Thyroid gland (tissue), 4 donors: ENCODE measurements around the gene TBC1D23. TPM values are rescaled to one million over a fixed set of nuclear protein-coding genes. Genes with fewer than 3 reads are reported as not detected.

Experiments used
- DNase-seq, 2 donors: peaks; one replicate each; pipeline ENCODE4 v3.0.0-alpha.2; 2019
- H3K27ac ChIP-seq, 3 donors: fragments of 200-600 bp; sonication (generic); 1 replicate in 2 of 3; 2 replicates in 1 of 3; pipeline ENCODE4 v1.5.1; 2016 to 2019; ENCODE audit warnings: mild to moderate bottlenecking in 1 of 3, moderate library complexity in 1 of 3
- H3K27me3 ChIP-seq: fragments of 200-600 bp; sonication (generic); one replicate; pipeline ENCODE4 v1.5.1; 2019
- H3K36me3 ChIP-seq, 2 donors: fragments of 200-600 bp; sonication (generic); one replicate each; pipeline ENCODE4 v1.5.1; 2016 to 2019
- H3K4me1 ChIP-seq, 2 donors: fragments of 200-600 bp; sonication (generic); one replicate each; pipeline ENCODE4 v1.5.1; 2017 to 2019
- H3K4me3 ChIP-seq, 3 donors: fragments of 200-600 bp; sonication (generic); replicated peaks in 1 of 3; 1 replicate in 2 of 3; 2 replicates in 1 of 3; pipeline ENCODE4 v1.5.1; 2016; ENCODE audit warnings: mild to moderate bottlenecking in 1 of 3
- H3K9me3 ChIP-seq: fragments of 200-600 bp; sonication (generic); one replicate; pipeline ENCODE4 v1.5.1; 2017
- POLR2A ChIP-seq, 2 donors: fragments of 450-650 bp; IDR thresholded peaks; one replicate each; pipeline ENCODE4 v1.6.1; 2017; ENCODE audit warnings: antibody characterized with exemption in 2 of 2, mild to moderate bottlenecking in 2 of 2, moderate library complexity in 1 of 2
- WGBS, 2 donors: methylation state at CpG; one replicate each; pipeline ENCODE4 v1.1.5; 2017; 5-methylcytosine and 5-hydroxymethylcytosine counted together
- intact Hi-C: fragments of 100-400 bp; cut with DNase I; formaldehyde crosslinking; loops from one replicate; pipeline ENCODE4 v1.15.1; 2023
- total RNA-seq, 4 donors: library from RNA; depleted of rRNA; stranded (reverse); fragments of >200 nt; gene quantifications; one replicate each; pipeline ENCODE4 v1.2.3, GENCODE V29; 2016
- TF ChIP-seq, protein P1 (sequence below), 6 experiments: fragments of 200-600 bp in 3 of 6; fragments of 450-650 bp in 3 of 6; sonication (generic) in 3 of 6; IDR thresholded peaks; one replicate each; pipeline ENCODE4 v1.5.1; 2016 to 2019; ENCODE audit warnings: antibody characterized with exemption in 6 of 6, mild to moderate bottlenecking in 2 of 6, inconsistent platforms in 1 of 6, moderate library complexity in 1 of 6

Gene TBC1D23
- total RNA-seq, 4 donors from 2014 or later: 35.9 to 104 (median 63.7) TPM

DNA sequence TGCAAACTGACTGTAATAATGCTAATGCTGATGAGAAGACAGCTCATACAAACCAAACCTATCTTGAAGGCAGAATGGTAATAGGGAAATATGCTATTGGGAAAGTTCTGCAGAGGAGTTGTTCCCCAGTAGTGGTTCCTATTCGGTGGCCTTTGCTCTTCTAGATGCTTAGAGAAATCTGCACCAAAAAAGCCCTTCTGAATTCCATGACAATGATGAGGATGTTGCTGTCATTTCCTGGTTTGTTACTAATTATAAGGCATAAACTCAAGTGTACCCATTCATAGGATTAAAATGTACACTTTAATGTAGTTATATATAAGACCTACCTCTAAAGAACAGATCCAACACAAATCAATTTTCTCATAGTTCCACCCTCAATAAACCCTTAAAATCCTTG is 110.0 kb downstream of the TBC1D23 start:
- Histone ChIP-seq H3K36me3 (peaks cover 8 to 17% of the 10 kb centered on the region in 2 donors), H3K27ac (no peak overlapping the region), H3K27me3 (no peaks in the 10 kb centered on the region), H3K4me3 (no peak overlapping the region), H3K9me3 (no peaks in the 10 kb centered on the region), H3K4me1 (peaks cover 0 to 7% of the 10 kb centered on the region in 2 donors)
- 90 to 94% methylated on average over 1 of the region's 1 CpG for WGBS, 2 donors
- no peak for TF ChIP-seq POLR2A (IDR thresholded peaks at IDR 0.05)
- TF ChIP-seq, protein P1, sequence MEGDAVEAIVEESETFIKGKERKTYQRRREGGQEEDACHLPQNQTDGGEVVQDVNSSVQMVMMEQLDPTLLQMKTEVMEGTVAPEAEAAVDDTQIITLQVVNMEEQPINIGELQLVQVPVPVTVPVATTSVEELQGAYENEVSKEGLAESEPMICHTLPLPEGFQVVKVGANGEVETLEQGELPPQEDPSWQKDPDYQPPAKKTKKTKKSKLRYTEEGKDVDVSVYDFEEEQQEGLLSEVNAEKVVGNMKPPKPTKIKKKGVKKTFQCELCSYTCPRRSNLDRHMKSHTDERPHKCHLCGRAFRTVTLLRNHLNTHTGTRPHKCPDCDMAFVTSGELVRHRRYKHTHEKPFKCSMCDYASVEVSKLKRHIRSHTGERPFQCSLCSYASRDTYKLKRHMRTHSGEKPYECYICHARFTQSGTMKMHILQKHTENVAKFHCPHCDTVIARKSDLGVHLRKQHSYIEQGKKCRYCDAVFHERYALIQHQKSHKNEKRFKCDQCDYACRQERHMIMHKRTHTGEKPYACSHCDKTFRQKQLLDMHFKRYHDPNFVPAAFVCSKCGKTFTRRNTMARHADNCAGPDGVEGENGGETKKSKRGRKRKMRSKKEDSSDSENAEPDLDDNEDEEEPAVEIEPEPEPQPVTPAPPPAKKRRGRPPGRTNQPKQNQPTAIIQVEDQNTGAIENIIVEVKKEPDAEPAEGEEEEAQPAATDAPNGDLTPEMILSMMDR (IDR thresholded peaks at IDR 0.05): no peak
- intact Hi-C loops: no loop called here
- DNase-seq: no peak

DNA sequence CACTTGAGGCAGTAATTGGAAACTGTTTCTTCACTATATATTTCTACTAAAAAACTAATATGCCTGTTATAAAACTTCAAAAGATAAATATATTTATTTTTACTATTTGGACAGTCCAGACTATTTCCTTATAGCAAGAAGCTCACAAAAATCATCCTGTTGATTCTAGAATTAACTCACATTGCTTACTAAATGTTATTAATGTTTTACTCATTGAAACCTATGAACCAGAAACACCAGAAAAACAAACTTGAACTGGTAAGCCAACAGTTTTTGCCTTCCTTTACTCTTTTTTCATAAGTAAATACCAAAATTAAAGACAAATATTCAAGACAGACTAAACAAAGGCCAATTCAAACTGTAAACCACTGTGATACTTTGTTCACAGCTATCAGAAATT is 113.7 kb downstream of the TBC1D23 start:
- Histone ChIP-seq H3K27me3 (no peaks in the 10 kb centered on the region), H3K9me3 (no peaks in the 10 kb centered on the region), H3K4me1 (peaks cover 0 to 7% of the 10 kb centered on the region in 2 donors), H3K27ac (no peak overlapping the region), H3K36me3 (peaks cover 8 to 29% of the 10 kb centered on the region in 2 donors), H3K4me3 (no peak overlapping the region)
- DNase-seq: no peak
- intact Hi-C loops: no loop called here
- TF ChIP-seq, protein P1 (IDR thresholded peaks at IDR 0.05): no peak
- no peak for TF ChIP-seq POLR2A (IDR thresholded peaks at IDR 0.05)

Other genes with a start within 250 kb of the TBC1D23 start
- gene FILIP1L, start 146.5 kb upstream of the TBC1D23 start, total RNA-seq: 10 to 100 TPM in 3 of 4 donors, 1 to 10 TPM in 1; 4.4 to 17.7 (median 13.2) TPM
- gene NIT2, start 73.8 kb downstream of the TBC1D23 start, total RNA-seq: 10 to 100 TPM; 38.3 to 59.3 (median 48.8) TPM
- gene TOMM70, start 140.1 kb downstream of the TBC1D23 start, total RNA-seq: 10 to 100 TPM; 51.9 to 58.0 (median 53.5) TPM
- gene LNP1, start 140.5 kb downstream of the TBC1D23 start, total RNA-seq: 10 to 100 TPM in 2 of 4 donors, 1 to 10 TPM in 2; 8.2 to 15.8 (median 9.9) TPM
- gene TMEM45A, start 231.6 kb downstream of the TBC1D23 start, total RNA-seq: 10 to 100 TPM; 11.7 to 22.2 (median 14.8) TPM